Measurements from ENCODE around the gene TUBB. TPM values are rescaled to one million over a fixed set of nuclear protein-coding genes. Genes with fewer than 3 reads are reported as not detected.
A peak's percentile ranks its signal among the peaks of the same experiment; 100 is the strongest.

TUBB gene
- total and polyA plus RNA-seq, 9 of the 15 experiments (the other 6 are each of a cell fraction or from before 2014, with no cell fraction given) = 971 to 2,870 (median 1,478) TPM

GRCh38 chr6:30686908-30687658, 33.1 kb upstream of the TUBB start (continued):
- no peak for TF ChIP-seq AFF4 (CRISPR knock-in tag; IDR thresholded peaks at IDR 0.05)
- TF ChIP-seq ZNF253 (CRISPR knock-in tag; conservative IDR thresholded peaks at IDR 0.05) = no peak
- TF ChIP-seq CREB5 (CRISPR knock-in tag; IDR thresholded peaks at IDR 0.05) = peak; percentile 64; the same call in 1 of the 2 replicates
- no peak for TF ChIP-seq CTCF (IDR thresholded peaks at IDR 0.05 in 2 of 3, conservative IDR thresholded peaks at IDR 0.05 in 1 of 3; ENCODE audit: insufficient read depth in 2 of 3, low read depth in 1 of 3, low read length in 3 of 3)
- no peak for TF ChIP-seq ELK3 (CRISPR knock-in tag; IDR thresholded peaks at IDR 0.05)
- TF ChIP-seq ZNF184 (CRISPR knock-in tag; IDR thresholded peaks at IDR 0.05) = no peak
- TF ChIP-seq, protein P1, sequence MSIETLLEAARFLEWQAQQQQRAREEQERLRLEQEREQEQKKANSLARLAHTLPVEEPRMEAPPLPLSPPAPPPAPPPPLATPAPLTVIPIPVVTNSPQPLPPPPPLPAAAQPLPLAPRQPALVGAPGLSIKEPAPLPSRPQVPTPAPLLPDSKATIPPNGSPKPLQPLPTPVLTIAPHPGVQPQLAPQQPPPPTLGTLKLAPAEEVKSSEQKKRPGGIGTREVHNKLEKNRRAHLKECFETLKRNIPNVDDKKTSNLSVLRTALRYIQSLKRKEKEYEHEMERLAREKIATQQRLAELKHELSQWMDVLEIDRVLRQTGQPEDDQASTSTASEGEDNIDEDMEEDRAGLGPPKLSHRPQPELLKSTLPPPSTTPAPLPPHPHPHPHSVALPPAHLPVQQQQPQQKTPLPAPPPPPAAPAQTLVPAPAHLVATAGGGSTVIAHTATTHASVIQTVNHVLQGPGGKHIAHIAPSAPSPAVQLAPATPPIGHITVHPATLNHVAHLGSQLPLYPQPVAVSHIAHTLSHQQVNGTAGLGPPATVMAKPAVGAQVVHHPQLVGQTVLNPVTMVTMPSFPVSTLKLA (conservative IDR thresholded peaks at IDR 0.05) = no peak
- no peak for TF ChIP-seq RUNX1 (IDR thresholded peaks at IDR 0.05; ENCODE audit: low read depth)

Measured in K562 (cell line).